Lower lobe of right lung (tissue), 2 donors: ENCODE results near the gene RAE1. TPM values are rescaled to one million over a fixed set of nuclear protein-coding genes. Genes with fewer than 3 reads are reported as not detected.
A peak's percentile ranks its signal among the peaks of the same experiment; 100 is the strongest.

ENCODE experiments used
- ATAC-seq, 2 donors: fragments of 200-7000 bp; cut with Tn5 transposase; one replicate each; pipeline ENCODE4 v1.9.1; 2020 to 2022; ENCODE audit warnings: mild to moderate bottlenecking in 2 of 2, moderate library complexity in 2 of 2
- DNase-seq: peaks from one replicate; pipeline ENCODE4 v3.0.0-alpha.2; 2020
- H3K27ac ChIP-seq: fragments of 200-600 bp; one replicate; pipeline ENCODE4 v1.8.0; 2022
- H3K27me3 ChIP-seq: fragments of 200-600 bp; one replicate; pipeline ENCODE4 v1.8.0; 2022; ENCODE audit warnings: low read depth
- H3K36me3 ChIP-seq: fragments of 200-600 bp; one replicate; pipeline ENCODE4 v1.8.0; 2022; ENCODE audit warnings: mild to moderate bottlenecking
- H3K4me1 ChIP-seq: fragments of 200-600 bp; one replicate; pipeline ENCODE4 v1.8.0; 2022
- H3K4me3 ChIP-seq: fragments of 200-600 bp; one replicate; pipeline ENCODE4 v1.8.0; 2022; ENCODE audit warnings: mild to moderate bottlenecking
- H3K9me3 ChIP-seq: fragments of 200-600 bp; one replicate; pipeline ENCODE4 v1.8.0; 2022
- intact Hi-C: fragments of 100-400 bp; cut with DNase I; formaldehyde crosslinking; loops from one replicate; pipeline ENCODE4 v1.11.0; 2022
- total RNA-seq: library from RNA; stranded (reverse); fragmentation: NEBNext Ultra II Directional; extraction: Animal tissue kit (Norgen Biotek cat#: 25700); gene quantifications from one replicate; pipeline ENCODE4 v1.2.1, GENCODE V29; 2021
- TF ChIP-seq, protein P1 (sequence below): fragments of 200-600 bp; IDR thresholded peaks from one replicate; pipeline ENCODE4 v1.8.0; 2022; ENCODE audit warnings: antibody characterized with exemption, mild to moderate bottlenecking
- donor health status: DM: no; HTN: yes; CAD: no; lungs with severe emphysema.

Gene RAE1
- total RNA-seq, 1 donor from 2014 or later = 20.6 TPM

DNA sequence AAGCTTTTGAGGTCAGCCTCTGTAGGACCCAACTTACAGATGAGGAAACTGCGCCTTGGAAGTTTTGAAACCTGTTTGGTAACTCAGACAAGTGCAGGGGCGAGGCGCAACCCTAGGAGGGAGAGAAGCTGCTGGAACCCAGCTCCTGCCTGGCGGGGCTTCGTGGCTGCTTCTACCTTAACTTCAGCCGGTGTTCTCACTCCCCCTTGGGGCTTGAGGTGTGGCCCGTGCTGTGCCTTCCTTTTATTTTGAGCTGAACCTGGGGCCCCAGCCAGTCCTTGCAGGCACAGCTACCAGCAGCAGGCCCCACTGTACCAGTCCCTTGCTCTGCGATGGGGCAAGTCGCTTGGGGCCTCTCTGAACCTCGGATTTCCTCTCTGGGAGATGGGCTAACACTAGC lies 52.2 kb downstream of the RAE1 start:
- Histone ChIP-seq H3K36me3 (peaks cover 63% of the 10 kb centered on the region), H3K4me3 (no peak overlapping the region), H3K9me3 (no peaks in the 10 kb centered on the region), H3K4me1 (peaks cover 24% of the 10 kb centered on the region), H3K27me3 (no peaks in the 10 kb centered on the region), H3K27ac (no peak overlapping the region)
- intact Hi-C loops = no loop called here
- ATAC-seq (no peak), DNase-seq (peak; percentile 35)
- TF ChIP-seq, protein P1, sequence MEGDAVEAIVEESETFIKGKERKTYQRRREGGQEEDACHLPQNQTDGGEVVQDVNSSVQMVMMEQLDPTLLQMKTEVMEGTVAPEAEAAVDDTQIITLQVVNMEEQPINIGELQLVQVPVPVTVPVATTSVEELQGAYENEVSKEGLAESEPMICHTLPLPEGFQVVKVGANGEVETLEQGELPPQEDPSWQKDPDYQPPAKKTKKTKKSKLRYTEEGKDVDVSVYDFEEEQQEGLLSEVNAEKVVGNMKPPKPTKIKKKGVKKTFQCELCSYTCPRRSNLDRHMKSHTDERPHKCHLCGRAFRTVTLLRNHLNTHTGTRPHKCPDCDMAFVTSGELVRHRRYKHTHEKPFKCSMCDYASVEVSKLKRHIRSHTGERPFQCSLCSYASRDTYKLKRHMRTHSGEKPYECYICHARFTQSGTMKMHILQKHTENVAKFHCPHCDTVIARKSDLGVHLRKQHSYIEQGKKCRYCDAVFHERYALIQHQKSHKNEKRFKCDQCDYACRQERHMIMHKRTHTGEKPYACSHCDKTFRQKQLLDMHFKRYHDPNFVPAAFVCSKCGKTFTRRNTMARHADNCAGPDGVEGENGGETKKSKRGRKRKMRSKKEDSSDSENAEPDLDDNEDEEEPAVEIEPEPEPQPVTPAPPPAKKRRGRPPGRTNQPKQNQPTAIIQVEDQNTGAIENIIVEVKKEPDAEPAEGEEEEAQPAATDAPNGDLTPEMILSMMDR = no peak

- peaks cover 17% of the 10 kb centered on the region for H3K4me1 ChIP-seq
- H3K9me3 ChIP-seq = no peaks in the 10 kb centered on the region
- peak; percentile 29 for DNase-seq
- peaks cover 71% of the 10 kb centered on the region for H3K36me3 ChIP-seq
- ATAC-seq = no peak
- TF ChIP-seq, protein P1 = no peak
- no peaks in the 10 kb centered on the region for H3K27me3 ChIP-seq
- intact Hi-C loops = no loop called here
- no peak overlapping the region for H3K27ac ChIP-seq
- H3K4me3 ChIP-seq = no peak overlapping the region
Observed at GRCh38 chr20:57404006-57404405, 53.0 kb downstream of the RAE1 start.

DNA sequence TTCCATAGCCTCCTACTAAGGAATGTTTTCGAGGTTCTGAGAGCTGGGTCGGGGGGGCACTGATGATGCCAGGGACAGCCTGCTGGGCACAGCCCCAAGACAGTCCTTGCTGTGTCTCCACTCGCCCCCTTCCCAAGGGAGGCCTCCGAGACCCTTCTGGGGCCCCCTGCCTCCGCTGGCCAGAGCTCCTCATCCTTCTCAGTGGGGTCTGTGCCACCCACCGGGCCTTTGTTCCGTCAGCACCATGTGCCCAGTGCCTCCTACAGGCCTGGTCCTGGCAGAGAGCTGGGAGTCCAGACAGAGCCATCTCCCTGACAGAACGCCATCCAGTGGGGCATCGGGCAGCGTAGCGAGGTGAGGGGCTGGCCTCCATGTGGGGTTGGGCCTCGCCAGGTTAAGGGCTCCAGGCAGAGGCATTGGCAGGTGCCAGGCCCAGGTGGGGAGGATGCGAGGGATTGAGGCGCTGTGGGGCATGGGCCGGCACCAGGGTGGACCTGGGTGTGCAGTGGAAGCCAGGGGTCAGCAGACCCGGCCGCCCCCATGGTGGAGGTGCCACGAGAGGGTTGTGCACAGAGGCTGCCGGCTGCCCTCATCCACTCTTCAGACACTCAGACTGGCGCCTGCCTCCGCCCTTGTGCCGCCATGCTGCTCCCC lies 53.5 kb downstream of the RAE1 start:
- Histone ChIP-seq H3K27ac (no peak overlapping the region), H3K36me3 (peaks cover 76% of the 10 kb centered on the region), H3K9me3 (no peaks in the 10 kb centered on the region), H3K27me3 (no peaks in the 10 kb centered on the region), H3K4me1 (peaks cover 11% of the 10 kb centered on the region), H3K4me3 (no peak overlapping the region)
- intact Hi-C loops = no loop called here
- DNase-seq (peak; percentile 32), ATAC-seq (no peak)
- TF ChIP-seq, protein P1 = no peak

GRCh38 chr20:57405236-57406016 lies 54.4 kb downstream of the RAE1 start:
- intact Hi-C loops = no loop called here
- TF ChIP-seq, protein P1 = no peak
- no peak for ATAC-seq
- H3K4me3 ChIP-seq = no peak overlapping the region
- H3K27ac ChIP-seq = no peak overlapping the region
- peaks cover 2% of the 10 kb centered on the region for H3K4me1 ChIP-seq
- H3K27me3 ChIP-seq = no peaks in the 10 kb centered on the region
- DNase-seq = no peak
- peaks cover 76% of the 10 kb centered on the region for H3K36me3 ChIP-seq
- no peaks in the 10 kb centered on the region for H3K9me3 ChIP-seq

GRCh38 chr20:57407541-57407956 lies 56.5 kb downstream of the RAE1 start:
- Histone ChIP-seq H3K27ac (no peak overlapping the region), H3K9me3 (no peaks in the 10 kb centered on the region), H3K27me3 (no peaks in the 10 kb centered on the region), H3K36me3 (peaks cover 60% of the 10 kb centered on the region), H3K4me1 (no peaks in the 10 kb centered on the region), H3K4me3 (no peak overlapping the region)
- no peak for ATAC-seq
- no peak for DNase-seq
- intact Hi-C loops = no loop called here
- TF ChIP-seq, protein P1 = no peak
